SK-N-SH treated with all-trans-retinoic acid at 6 μM for 48 hours (cell line): ENCODE data around the gene HLA-DMA.

Source experiments
- CSDC2 ChIP-seq: fragments of 250-450 bp; sonication (Bioruptor Pico); IDR thresholded peaks from 2 replicates; pipeline ENCODE4 v1.5.0; 2020; ENCODE audit warnings: mild to moderate bottlenecking, moderate library complexity
- ZNF70 ChIP-seq: fragments of 450-650 bp; formaldehyde crosslinking; IDR thresholded peaks from 2 replicates; pipeline ENCODE4 v1.5.0; 2020; ENCODE audit warnings: mild to moderate bottlenecking, moderate library complexity
- TF ChIP-seq, protein P1 (sequence below): fragments of 250-450 bp; sonication (Bioruptor Pico); IDR thresholded peaks from 2 replicates; pipeline ENCODE4 v1.8.0; 2020; ENCODE audit warnings: mild to moderate bottlenecking, moderate library complexity, borderline replicate concordance
- TF ChIP-seq, protein P2 (sequence below): fragments of 250-450 bp; sonication (Bioruptor Pico); IDR thresholded peaks from 2 replicates; pipeline ENCODE4 v1.5.1; 2020; ENCODE audit warnings: low read depth, mild to moderate bottlenecking, moderate library complexity

DNA sequence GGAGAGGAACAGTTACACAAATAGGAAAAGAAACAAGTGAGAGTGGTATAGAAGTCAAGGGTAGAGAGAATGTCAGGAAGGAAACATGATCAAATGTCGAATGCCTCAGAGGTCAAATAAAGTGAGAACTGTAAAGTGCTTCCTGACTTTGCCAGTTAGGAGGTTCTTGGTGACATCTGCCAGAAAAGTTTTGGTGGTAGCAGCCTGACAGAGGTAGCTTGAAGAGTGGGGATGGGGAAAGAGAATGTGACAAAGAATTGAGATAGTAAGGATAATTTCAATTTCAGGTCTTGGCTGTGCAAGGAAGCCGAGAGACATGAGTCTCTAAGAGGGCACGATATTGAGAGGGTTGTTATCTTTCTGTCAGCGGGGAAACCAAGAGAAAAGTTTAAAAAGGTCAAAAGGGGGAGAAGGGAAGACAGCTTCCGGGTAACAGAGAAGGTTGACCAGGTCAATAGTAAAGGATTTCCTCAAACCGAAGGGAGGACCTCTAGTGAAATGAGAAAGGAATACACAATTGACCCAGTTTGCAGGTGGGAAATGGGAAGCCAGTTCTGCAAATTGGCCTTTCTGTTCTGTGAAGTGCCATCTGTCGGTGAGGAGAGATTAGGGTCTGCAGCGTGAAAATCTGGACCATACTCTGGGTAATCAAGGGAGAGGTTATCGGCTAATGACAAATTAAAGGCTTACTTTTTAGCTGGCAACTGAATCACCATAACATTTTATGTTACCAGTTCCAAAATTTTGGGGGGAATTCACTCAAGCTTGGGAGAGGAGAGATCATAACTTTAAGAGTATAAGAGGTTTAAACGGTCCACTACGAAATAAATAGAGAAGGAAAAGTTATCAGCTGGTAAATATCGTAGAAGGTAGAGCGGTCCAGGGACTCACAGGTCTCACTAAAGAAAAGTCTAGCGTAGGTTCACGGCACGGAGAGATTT is 14.5 kb upstream of the HLA-DMA start:
- TF ChIP-seq, protein P1, sequence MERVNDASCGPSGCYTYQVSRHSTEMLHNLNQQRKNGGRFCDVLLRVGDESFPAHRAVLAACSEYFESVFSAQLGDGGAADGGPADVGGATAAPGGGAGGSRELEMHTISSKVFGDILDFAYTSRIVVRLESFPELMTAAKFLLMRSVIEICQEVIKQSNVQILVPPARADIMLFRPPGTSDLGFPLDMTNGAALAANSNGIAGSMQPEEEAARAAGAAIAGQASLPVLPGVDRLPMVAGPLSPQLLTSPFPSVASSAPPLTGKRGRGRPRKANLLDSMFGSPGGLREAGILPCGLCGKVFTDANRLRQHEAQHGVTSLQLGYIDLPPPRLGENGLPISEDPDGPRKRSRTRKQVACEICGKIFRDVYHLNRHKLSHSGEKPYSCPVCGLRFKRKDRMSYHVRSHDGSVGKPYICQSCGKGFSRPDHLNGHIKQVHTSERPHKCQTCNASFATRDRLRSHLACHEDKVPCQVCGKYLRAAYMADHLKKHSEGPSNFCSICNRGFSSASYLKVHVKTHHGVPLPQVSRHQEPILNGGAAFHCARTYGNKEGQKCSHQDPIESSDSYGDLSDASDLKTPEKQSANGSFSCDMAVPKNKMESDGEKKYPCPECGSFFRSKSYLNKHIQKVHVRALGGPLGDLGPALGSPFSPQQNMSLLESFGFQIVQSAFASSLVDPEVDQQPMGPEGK (CRISPR knock-in tag), result no peak
- TF ChIP-seq CSDC2 (CRISPR knock-in tag), result no peak
- TF ChIP-seq, protein P2, sequence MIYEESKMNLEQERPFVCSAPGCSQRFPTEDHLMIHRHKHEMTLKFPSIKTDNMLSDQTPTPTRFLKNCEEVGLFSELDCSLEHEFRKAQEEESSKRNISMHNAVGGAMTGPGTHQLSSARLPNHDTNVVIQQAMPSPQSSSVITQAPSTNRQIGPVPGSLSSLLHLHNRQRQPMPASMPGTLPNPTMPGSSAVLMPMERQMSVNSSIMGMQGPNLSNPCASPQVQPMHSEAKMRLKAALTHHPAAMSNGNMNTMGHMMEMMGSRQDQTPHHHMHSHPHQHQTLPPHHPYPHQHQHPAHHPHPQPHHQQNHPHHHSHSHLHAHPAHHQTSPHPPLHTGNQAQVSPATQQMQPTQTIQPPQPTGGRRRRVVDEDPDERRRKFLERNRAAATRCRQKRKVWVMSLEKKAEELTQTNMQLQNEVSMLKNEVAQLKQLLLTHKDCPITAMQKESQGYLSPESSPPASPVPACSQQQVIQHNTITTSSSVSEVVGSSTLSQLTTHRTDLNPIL (CRISPR knock-in tag), result no peak
- TF ChIP-seq ZNF70 (CRISPR knock-in tag), result no peak
